IPS-20b (cell line): ENCODE measurements around the gene MRTFB.

Experiments
- H3K27ac ChIP-seq: one replicate; pipeline ENCODE4 v1.5.1; 2013; ENCODE audit warnings: low read length
- H3K27me3 ChIP-seq: 2 replicates; pipeline ENCODE4 v1.6.1; 2013; ENCODE audit warnings: mild to moderate bottlenecking, low read length, inconsistent platforms; ENCODE audit not compliant: insufficient read depth
- H3K36me3 ChIP-seq: 2 replicates; pipeline ENCODE4 v1.6.1; 2013; ENCODE audit warnings: low read depth, mild to moderate bottlenecking, inconsistent platforms, low read length, moderate library complexity; ENCODE audit not compliant: insufficient read depth
- H3K4me1 ChIP-seq: 2 replicates; pipeline ENCODE4 v1.6.1; 2013; ENCODE audit warnings: mild to moderate bottlenecking, control low read depth, inconsistent platforms, low read length, moderate library complexity; ENCODE audit not compliant: insufficient read depth
- H3K4me3 ChIP-seq: 2 replicates; pipeline ENCODE4 v1.5.1; 2013; ENCODE audit warnings: mild to moderate bottlenecking, low read length, inconsistent platforms
- H3K9ac ChIP-seq: 2 replicates; pipeline ENCODE4 v1.6.1; 2013; ENCODE audit warnings: low read depth, mild to moderate bottlenecking, inconsistent platforms, low read length, moderate library complexity
- H3K9me3 ChIP-seq: 2 replicates; pipeline ENCODE4 v1.6.1; 2013; ENCODE audit warnings: mild to moderate bottlenecking, low read depth, low read length, inconsistent platforms; ENCODE audit not compliant: insufficient read depth

Gene MRTFB

DNA sequence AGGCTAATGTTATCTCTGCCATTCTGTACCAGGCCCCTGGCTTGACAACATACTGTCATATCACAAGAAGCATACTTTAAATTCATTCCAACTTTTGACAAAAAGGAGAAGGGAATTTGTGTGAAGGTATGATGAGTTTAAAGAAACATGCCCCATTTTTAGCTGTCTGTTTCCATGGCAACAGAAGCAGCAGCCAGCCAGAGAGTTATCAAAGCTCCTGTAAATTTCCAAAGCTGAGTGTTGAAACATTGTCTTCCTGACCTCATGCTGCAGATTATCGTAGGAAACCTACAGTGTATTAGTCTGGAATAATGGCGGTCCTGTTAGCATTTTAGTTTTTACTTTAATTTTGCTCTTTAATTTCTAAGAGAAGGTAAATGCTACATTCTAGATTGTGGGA lies 124.9 kb downstream of the MRTFB start:
- no peaks in the 10 kb centered on the region for H3K9me3 ChIP-seq
- H3K27ac ChIP-seq: no peak overlapping the region
- H3K27me3 ChIP-seq: no peaks in the 10 kb centered on the region
- H3K4me3 ChIP-seq: no peak overlapping the region
- no peak overlapping the region for H3K9ac ChIP-seq
- H3K4me1 ChIP-seq: no peaks in the 10 kb centered on the region
- H3K36me3 ChIP-seq: no peaks in the 10 kb centered on the region

DNA sequence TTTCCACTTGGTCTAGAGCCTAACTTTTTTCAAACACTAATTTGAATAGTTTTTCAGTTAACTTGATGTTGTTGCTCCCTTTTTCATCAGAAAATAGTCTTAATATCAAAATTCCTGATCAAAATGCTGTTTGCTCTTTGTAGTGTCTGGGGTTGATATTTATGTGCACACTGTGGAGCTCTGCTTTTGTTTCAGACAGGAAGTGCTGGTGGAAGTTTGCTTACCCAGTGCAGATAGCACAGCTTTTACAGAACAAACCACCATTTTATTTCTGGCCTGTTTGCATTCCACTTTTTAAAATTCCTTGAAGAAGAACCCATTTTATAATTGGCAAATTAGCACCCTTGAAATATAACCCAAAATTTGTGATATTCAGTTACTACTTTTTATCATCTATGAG lies 125.4 kb downstream of the MRTFB start:
- no peaks in the 10 kb centered on the region for H3K36me3 ChIP-seq
- H3K4me1 ChIP-seq: no peaks in the 10 kb centered on the region
- no peak overlapping the region for H3K27ac ChIP-seq
- H3K9ac ChIP-seq: no peak overlapping the region
- H3K9me3 ChIP-seq: no peaks in the 10 kb centered on the region
- no peaks in the 10 kb centered on the region for H3K27me3 ChIP-seq
- no peak overlapping the region for H3K4me3 ChIP-seq

DNA sequence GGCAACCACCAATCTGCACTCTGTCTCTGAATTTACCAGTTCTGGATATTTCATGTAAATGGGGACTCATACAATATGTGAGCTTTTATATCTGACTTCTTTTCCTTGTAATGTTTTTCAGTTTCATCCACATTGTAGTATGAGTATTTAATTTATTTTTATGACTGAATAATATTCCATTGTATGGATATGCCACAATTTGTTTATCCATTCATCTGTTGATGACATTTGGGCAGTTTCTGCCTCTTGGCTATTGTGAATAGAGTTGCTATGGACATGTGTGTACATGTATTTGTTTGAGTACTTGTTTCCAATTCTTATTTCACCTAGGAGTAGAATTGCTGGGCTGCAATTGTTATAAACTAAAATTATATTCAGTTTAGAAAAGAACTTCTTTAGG lies 126.9 kb downstream of the MRTFB start:
- no peak overlapping the region for H3K27ac ChIP-seq
- H3K36me3 ChIP-seq: no peaks in the 10 kb centered on the region
- no peak overlapping the region for H3K9ac ChIP-seq
- H3K4me1 ChIP-seq: no peaks in the 10 kb centered on the region; the same call in 1 of the 2 replicates
- H3K4me3 ChIP-seq: no peak overlapping the region
- H3K27me3 ChIP-seq: no peaks in the 10 kb centered on the region
- no peaks in the 10 kb centered on the region for H3K9me3 ChIP-seq

DNA sequence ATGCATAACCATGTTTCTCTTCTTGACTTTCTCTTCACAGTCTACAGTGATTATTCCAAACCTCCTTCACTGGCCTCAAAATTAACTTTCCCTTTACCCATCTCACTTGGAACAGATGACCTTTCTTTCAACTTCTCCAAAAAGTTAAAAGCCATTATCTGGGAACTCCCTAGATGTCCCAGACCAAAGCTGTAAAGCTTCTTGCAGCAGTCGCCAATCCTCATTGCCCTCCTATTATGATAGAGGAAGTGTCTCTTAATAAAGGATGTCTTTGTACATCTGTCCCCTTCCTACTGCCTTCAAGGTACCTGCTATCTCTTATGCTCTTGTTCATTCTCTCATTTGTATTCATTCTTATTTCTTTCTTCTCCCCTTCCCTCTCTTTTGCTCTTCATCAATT lies 127.5 kb downstream of the MRTFB start:
- Histone ChIP-seq H3K36me3 (no peaks in the 10 kb centered on the region), H3K4me1 (no peaks in the 10 kb centered on the region; the same call in 1 of the 2 replicates), H3K9me3 (no peaks in the 10 kb centered on the region), H3K27ac (no peak overlapping the region), H3K27me3 (no peaks in the 10 kb centered on the region), H3K4me3 (no peak overlapping the region), H3K9ac (no peak overlapping the region)

DNA sequence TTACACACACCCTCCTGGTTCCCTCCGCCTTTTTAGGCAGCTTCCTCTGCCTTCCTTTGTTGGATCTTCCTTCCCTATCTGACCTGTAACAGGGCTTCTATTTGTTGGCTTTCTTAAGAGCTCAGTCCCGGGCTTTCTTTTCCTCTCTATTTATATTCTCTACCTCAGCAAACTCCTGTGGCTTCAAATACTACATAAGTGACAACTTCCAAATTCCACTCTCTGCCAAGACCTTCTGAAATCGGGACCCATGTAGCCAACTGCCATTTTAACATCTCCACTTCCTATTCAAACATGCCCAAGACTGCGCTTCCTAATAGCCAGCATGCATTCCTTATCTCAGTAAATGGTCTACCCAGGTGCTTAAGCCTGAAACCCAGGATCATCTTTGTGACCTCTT lies 128.1 kb downstream of the MRTFB start:
- Histone ChIP-seq H3K36me3 (no peaks in the 10 kb centered on the region), H3K9me3 (no peaks in the 10 kb centered on the region), H3K9ac (no peak overlapping the region), H3K4me1 (no peaks in the 10 kb centered on the region; the same call in 1 of the 2 replicates), H3K4me3 (no peak overlapping the region), H3K27ac (no peak overlapping the region), H3K27me3 (no peaks in the 10 kb centered on the region)

DNA sequence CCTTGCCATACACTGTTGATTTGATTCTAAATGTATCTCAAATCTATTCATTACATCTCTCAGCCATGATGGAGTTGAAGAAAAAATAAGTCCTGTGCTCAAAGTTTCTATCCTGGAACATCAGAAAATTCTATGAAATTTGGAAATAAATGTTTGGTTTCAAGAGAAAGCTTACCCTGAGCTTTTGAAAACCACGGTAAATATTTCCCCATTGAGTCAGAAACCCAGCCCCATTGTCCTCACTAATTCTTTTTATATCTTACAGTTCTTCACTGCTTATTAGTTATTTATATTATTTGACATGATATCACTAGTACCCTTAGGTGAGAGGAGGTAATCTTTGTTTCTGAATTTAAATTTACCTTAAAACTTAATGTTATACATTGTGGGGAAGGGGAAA lies 128.5 kb downstream of the MRTFB start:
- H3K4me1 ChIP-seq: no peaks in the 10 kb centered on the region; the same call in 1 of the 2 replicates

DNA sequence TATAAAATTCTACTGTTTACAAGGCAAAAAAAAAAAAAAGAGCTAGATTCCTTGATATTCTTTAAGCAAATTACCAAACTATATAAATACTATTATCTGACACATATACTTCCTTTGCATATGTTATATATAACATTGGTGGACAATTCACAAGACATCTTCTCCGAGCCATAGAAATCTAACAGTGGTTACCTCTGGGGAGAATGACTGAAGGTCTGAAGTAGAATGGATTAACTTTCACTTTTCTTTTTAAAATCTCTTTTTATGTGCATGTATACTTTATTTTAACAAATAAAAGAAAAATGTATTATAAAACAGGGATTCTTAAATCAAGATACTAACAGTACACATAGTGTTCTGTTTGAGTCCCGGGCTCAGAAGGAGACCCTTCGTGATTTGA lies 131.0 kb downstream of the MRTFB start:
- H3K27me3 ChIP-seq: no peaks in the 10 kb centered on the region
- H3K27ac ChIP-seq: no peak overlapping the region
- no peak overlapping the region for H3K9ac ChIP-seq
- H3K4me3 ChIP-seq: no peak overlapping the region
- no peaks in the 10 kb centered on the region for H3K36me3 ChIP-seq
- H3K9me3 ChIP-seq: no peaks in the 10 kb centered on the region
- H3K4me1 ChIP-seq: no peaks in the 10 kb centered on the region; the same call in 1 of the 2 replicates

More for the DNA sequence above, 128.5 kb downstream of the MRTFB start:
- H3K27ac ChIP-seq: no peak overlapping the region
- H3K4me3 ChIP-seq: no peak overlapping the region
- no peaks in the 10 kb centered on the region for H3K9me3 ChIP-seq
- no peaks in the 10 kb centered on the region for H3K36me3 ChIP-seq
- no peaks in the 10 kb centered on the region for H3K27me3 ChIP-seq
- H3K9ac ChIP-seq: no peak overlapping the region

DNA sequence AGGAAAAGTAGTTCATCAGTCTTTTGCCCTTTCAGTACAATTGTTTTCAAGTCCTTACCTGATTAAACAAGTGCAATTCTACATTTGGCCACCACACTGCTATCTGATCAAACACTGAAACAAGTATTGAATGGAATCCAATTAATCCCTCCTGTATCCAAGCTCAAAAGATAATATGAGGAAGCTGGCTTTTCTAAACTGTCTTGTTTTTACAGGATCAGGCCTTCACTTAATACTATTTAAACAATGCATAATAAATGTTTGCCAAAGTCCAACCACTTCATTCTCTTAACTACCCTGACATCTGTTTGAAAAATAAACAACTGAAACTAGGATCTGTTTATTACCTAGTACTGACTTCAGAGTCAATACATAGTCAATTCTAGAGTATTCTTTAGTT lies 131.6 kb downstream of the MRTFB start:
- Histone ChIP-seq H3K27ac (no peak overlapping the region), H3K9me3 (no peaks in the 10 kb centered on the region), H3K9ac (no peak overlapping the region), H3K36me3 (no peaks in the 10 kb centered on the region), H3K27me3 (no peaks in the 10 kb centered on the region), H3K4me3 (no peak overlapping the region), H3K4me1 (no peaks in the 10 kb centered on the region; the same call in 1 of the 2 replicates)

DNA sequence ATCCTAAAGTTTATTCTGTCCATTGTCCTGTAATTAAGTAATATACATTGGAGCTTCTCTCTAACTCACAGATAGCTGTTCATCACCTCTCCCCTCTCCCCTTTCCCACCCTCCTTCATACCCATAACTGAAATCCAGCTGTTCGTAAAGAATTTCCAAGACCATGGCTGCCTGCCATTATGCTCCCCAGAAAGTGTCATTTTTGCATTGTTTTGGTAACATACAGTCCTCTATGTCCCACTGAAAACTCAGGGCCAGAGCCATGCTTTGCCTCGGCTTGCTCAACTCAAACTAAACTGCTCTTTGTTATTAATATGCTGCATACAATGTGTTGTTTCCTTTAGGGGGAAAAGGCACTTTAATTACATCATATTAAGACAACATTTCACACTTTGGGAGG lies 132.0 kb downstream of the MRTFB start:
- Histone ChIP-seq H3K4me1 (no peaks in the 10 kb centered on the region; the same call in 1 of the 2 replicates), H3K9me3 (no peaks in the 10 kb centered on the region), H3K36me3 (no peaks in the 10 kb centered on the region), H3K27me3 (no peaks in the 10 kb centered on the region), H3K9ac (no peak overlapping the region), H3K4me3 (no peak overlapping the region), H3K27ac (no peak overlapping the region)

DNA sequence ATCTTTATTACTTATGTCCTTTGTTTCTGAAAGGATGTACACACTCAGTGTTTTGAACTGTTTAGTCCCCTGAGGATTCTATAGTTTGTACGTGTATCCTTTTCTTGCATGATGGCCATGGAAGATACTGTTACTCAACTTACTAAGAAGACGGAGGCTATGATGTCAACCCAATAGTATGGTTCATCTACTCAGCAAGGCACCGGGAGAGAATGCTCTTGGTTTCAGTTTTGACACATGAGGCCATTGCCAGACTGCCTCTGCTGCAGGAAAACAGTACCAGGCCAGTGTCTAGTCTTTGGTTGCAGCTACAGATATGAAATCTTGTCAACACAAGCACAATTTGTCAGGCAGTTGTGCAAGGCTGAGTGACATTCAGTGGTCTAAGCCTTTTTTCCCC lies 134.5 kb downstream of the MRTFB start:
- no peak overlapping the region for H3K4me3 ChIP-seq
- H3K27me3 ChIP-seq: no peaks in the 10 kb centered on the region
- H3K9ac ChIP-seq: no peak overlapping the region

DNA sequence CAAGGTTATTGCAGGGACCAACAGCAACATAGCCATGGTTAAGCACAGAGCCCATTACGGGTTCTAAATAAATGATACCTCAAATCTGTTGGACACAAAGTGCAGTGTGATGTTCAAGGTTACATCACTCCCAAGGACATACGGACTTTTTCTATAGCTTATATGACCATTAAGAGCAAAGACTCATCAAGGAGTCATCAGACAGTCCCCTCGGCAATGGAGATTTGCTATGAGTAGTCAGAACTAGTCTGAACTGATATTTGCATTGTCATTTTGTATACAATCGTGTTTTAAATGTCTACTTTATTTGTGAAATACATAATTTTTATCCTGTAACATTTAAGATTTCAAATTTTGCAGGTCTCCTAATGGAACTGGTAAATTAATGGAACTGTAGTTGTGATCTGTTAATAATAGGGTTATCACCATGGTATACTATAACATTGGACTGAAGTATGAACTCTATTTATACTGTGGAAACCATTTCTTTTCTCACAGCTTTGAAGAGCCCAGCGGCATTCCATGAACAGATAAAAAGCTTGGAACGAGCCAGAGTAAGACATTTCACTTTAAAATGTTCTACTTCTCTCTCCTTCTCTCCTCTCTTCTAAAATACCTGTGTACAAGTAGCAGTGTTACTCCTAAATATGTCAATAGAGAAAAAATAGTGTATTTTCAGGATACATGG lies 140.9 kb downstream of the MRTFB start:
- Histone ChIP-seq H3K9me3 (no peaks in the 10 kb centered on the region), H3K4me3 (no peak overlapping the region), H3K9ac (no peak overlapping the region), H3K27ac (no peak overlapping the region), H3K36me3 (peaks cover 21% of the 10 kb centered on the region), H3K4me1 (no peaks in the 10 kb centered on the region), H3K27me3 (no peaks in the 10 kb centered on the region)

More for the DNA sequence above, 134.5 kb downstream of the MRTFB start:
- H3K27ac ChIP-seq: no peak overlapping the region
- H3K9me3 ChIP-seq: no peaks in the 10 kb centered on the region
- H3K4me1 ChIP-seq: no peaks in the 10 kb centered on the region; the same call in 1 of the 2 replicates
- peaks cover 4% of the 10 kb centered on the region; the same call in 1 of the 2 replicates for H3K36me3 ChIP-seq

DNA sequence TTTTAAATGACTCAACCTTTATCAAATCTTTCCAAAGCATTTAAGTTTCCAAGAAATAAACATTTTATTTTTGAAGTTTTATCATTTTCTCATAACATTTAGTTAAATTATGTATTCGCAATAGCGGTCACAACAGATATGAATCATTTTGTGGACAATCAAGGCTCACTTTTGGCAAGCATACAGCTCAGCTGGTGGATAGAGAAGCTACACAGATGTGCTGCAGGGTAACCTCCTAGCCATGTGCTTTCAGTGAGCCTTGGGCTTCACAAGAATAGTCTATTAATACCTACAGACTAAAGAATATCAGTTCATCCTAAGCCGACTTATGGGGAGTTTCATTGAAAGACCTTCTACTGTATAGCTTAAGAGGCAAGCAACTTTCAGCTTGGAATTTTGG lies 144.8 kb downstream of the MRTFB start:
- H3K36me3 ChIP-seq: peaks cover 49% of the 10 kb centered on the region
- H3K4me3 ChIP-seq: no peak overlapping the region
- H3K9me3 ChIP-seq: no peaks in the 10 kb centered on the region
- H3K27ac ChIP-seq: no peak overlapping the region
- H3K27me3 ChIP-seq: no peaks in the 10 kb centered on the region
- peaks cover 9% of the 10 kb centered on the region; the same call in 1 of the 2 replicates for H3K4me1 ChIP-seq
- H3K9ac ChIP-seq: no peak overlapping the region
